A673 (cell line): Measurements from ENCODE around the gene GPR62. TPM values are rescaled to one million over a fixed set of nuclear protein-coding genes. Genes with fewer than 3 reads are reported as not detected.

Experiments used
- BruUV-seq: library from RNA; stranded (reverse); fragments of 400-500 nt; replicated peaks from 2 replicates; lab custom pipeline; 2021; lab: Mats Ljungman, UMichigan
- CTCF ChIA-PET: fragments of 300-600 bp; sonication (Branson Sonifier 250); formaldehyde crosslinking; loops from one replicate; lab custom pipeline; 2022; ENCODE audit warnings: antibody characterized with exemption; lab: Charles Lee
- POLR2A ChIA-PET: fragments of 300-600 bp; sonication (Branson Sonifier 250); formaldehyde crosslinking; loops from one replicate; lab custom pipeline; 2022; ENCODE audit warnings: antibody characterized with exemption; ENCODE audit not compliant: low non-redundant PET; lab: Charles Lee
- DNase-seq: peaks from one replicate; pipeline ENCODE4 v3.0.0-alpha.2; 2015; ENCODE audit warnings: low spot score
- H3K27ac ChIP-seq: fragments of 200-600 bp; sonication (generic); 2 replicates; pipeline ENCODE4 v1.5.1; 2016; ENCODE audit warnings: mixed run types, low read depth, mild to moderate bottlenecking, mixed read lengths, antibody characterized with exemption, low read length; ENCODE audit not compliant: poor library complexity, severe bottlenecking
- H3K27me3 ChIP-seq: fragments of 200-600 bp; sonication (generic); replicated peaks from 2 replicates; pipeline ENCODE4 v1.6.1; 2017; ENCODE audit warnings: mixed run types, low read depth, mild to moderate bottlenecking, mixed read lengths, antibody characterized with exemption, low read length; ENCODE audit not compliant: insufficient read depth, poor library complexity
- H3K36me3 ChIP-seq: fragments of 200-600 bp; sonication (generic); 2 replicates; pipeline ENCODE4 v1.6.1; 2016; ENCODE audit warnings: mixed run types, mild to moderate bottlenecking, mixed read lengths, antibody characterized with exemption, low read length; ENCODE audit not compliant: insufficient read depth, poor library complexity, severe bottlenecking
- H3K4me1 ChIP-seq: fragments of 200-600 bp; sonication (generic); 2 replicates; pipeline ENCODE4 v1.6.1; 2017; ENCODE audit warnings: mixed run types, mild to moderate bottlenecking, mixed read lengths, antibody characterized with exemption, low read length; ENCODE audit not compliant: insufficient read depth, poor library complexity, severe bottlenecking
- H3K4me3 ChIP-seq: fragments of 200-600 bp; sonication (generic); 2 replicates; pipeline ENCODE4 v1.5.1; 2016; ENCODE audit warnings: low read depth, mixed run types, mild to moderate bottlenecking, mixed read lengths, low read length; ENCODE audit not compliant: poor library complexity, severe bottlenecking
- H3K9me3 ChIP-seq: fragments of 200-600 bp; sonication (generic); 2 replicates; pipeline ENCODE4 v1.6.1; 2016; ENCODE audit warnings: mixed run types, low read depth, mild to moderate bottlenecking, mixed read lengths, antibody characterized with exemption, low read length; ENCODE audit not compliant: poor library complexity, severe bottlenecking
- EZH2 ChIP-seq: fragments of 200-600 bp; sonication (generic); IDR thresholded peaks from 2 replicates; pipeline ENCODE4 v1.6.1; 2017; ENCODE audit warnings: borderline replicate concordance, low read depth, mild to moderate bottlenecking, mixed read lengths, antibody characterized with exemption, low read length; ENCODE audit not compliant: poor library complexity, severe bottlenecking
- intact Hi-C: fragments of 100-400 bp; cut with micrococcal nuclease; formaldehyde crosslinking; loops from one replicate; pipeline ENCODE4 v1.10.0; 2022; ENCODE audit not compliant: unreplicated experiment
- total RNA-seq: library from RNA; stranded (reverse); gene quantifications from 2 replicates; pipeline ENCODE4 v1.2.3, GENCODE V29; 2021
- TF ChIP-seq, protein P1 (sequence below): fragments of 300-800, 200-600 bp; sonication (generic); conservative IDR thresholded peaks from 2 replicates; pipeline ENCODE4 v1.5.1; 2017; ENCODE audit warnings: low read depth, mild to moderate bottlenecking, antibody characterized with exemption, low read length, moderate library complexity, mixed read lengths

GPR62 gene
- total RNA-seq, 1 experiment from 2014 or later = not detected

DNA sequence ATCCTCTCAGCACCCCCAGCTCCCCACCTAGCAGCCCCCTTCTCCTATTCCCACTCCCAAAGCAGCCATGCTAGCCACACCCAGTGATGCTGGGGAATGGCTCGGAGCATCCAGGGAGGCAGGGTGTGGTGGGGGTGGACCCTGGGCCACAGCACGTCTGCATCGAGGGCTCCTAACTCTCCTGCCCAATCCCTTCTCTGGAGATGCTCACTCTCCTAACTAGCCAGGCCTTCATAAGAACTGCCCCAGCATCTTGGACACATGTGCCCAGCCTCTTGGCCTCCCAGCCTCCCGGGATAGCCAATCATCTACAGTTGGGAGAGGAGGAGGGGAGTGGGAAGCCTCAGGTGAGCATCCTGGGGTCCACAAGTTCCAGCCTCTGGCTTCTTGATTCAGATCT lies 9.3 kb downstream of the GPR62 start:
- intact Hi-C loops = no loop called here
- no TSS peak for BruUV-seq
- Histone ChIP-seq H3K9me3 (no peaks in the 10 kb centered on the region), H3K4me1 (no peaks in the 10 kb centered on the region), H3K27me3 (no peaks in the 10 kb centered on the region), H3K27ac (no peak overlapping the region), H3K4me3 (no peak overlapping the region), H3K36me3 (no peaks in the 10 kb centered on the region)
- no peak for TF ChIP-seq EZH2
- TF ChIP-seq, protein P1, sequence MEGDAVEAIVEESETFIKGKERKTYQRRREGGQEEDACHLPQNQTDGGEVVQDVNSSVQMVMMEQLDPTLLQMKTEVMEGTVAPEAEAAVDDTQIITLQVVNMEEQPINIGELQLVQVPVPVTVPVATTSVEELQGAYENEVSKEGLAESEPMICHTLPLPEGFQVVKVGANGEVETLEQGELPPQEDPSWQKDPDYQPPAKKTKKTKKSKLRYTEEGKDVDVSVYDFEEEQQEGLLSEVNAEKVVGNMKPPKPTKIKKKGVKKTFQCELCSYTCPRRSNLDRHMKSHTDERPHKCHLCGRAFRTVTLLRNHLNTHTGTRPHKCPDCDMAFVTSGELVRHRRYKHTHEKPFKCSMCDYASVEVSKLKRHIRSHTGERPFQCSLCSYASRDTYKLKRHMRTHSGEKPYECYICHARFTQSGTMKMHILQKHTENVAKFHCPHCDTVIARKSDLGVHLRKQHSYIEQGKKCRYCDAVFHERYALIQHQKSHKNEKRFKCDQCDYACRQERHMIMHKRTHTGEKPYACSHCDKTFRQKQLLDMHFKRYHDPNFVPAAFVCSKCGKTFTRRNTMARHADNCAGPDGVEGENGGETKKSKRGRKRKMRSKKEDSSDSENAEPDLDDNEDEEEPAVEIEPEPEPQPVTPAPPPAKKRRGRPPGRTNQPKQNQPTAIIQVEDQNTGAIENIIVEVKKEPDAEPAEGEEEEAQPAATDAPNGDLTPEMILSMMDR = no peak
- ChIA-PET CTCF (no interaction called here), POLR2A (no interaction called here)
- no peak for DNase-seq

DNA sequence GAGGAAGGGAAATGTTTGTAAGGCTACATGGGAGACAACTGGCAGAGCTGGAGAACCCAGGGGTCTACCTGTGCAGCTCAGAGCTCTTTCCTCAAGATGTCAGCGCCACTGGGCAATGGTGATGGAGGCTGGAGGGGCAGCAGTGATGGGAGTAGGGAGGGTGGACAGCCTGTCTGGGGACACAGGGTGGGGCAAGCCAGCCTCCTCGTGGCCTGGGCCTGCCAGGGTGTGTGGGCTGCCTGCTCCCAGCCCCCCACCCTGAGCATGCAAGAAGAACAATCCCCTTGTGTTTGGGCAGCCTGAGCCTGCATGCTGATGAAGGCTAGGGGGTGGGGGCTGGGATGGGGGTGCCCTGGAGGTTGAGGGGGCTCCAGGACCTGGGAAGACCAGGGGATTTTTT lies 10.8 kb downstream of the GPR62 start:
- Histone ChIP-seq H3K4me1 (no peaks in the 10 kb centered on the region), H3K27ac (no peak overlapping the region), H3K4me3 (no peak overlapping the region), H3K9me3 (no peaks in the 10 kb centered on the region), H3K27me3 (no peaks in the 10 kb centered on the region), H3K36me3 (no peaks in the 10 kb centered on the region)
- no peak for DNase-seq
- no TSS peak for BruUV-seq
- TF ChIP-seq, protein P1 = no peak
- TF ChIP-seq EZH2 = no peak
- POLR2A ChIA-PET = interaction anchor here (0.6 kb wide), 1 partner anchor 581 kb away, joined by 3 read pairs; the partner anchor contains the start of gene MANF
- CTCF ChIA-PET = no interaction called here
- intact Hi-C loops = no loop called here

DNA sequence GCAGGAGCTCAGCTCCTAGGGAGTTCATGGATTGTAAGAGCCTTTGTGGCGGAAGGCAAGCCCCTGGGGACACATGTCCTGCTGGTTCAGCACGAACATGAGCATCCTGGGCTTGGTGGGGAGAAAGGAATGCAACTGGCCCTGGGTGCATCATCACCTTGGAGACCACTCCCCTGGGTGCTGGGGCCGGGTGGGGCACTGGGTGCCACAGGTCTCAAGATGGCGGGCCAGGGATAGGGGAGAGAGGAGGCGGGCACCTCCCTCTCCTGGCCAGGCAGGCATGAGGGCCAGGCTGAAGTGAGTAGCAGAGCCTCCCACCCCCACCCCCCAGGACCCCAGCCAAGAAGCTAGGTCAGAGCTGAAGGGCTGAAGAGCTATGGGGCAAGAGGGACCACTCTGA lies 11.3 kb downstream of the GPR62 start:
- POLR2A ChIA-PET = interaction anchor here (0.6 kb wide), 1 partner anchor 582 kb away, joined by 3 read pairs; the partner anchor contains the start of gene MANF
- intact Hi-C loops = no loop called here
- peak overlapping the region; percentile 42 for H3K4me3 ChIP-seq
- H3K27me3 ChIP-seq = no peaks in the 10 kb centered on the region
- CTCF ChIA-PET = no interaction called here
- no peaks in the 10 kb centered on the region for H3K9me3 ChIP-seq
- DNase-seq = no peak
- no peaks in the 10 kb centered on the region for H3K36me3 ChIP-seq
- no peaks in the 10 kb centered on the region for H3K4me1 ChIP-seq
- no peak overlapping the region for H3K27ac ChIP-seq
- BruUV-seq = no TSS peak
- TF ChIP-seq, protein P1 = no peak
- no peak for TF ChIP-seq EZH2
